OCI-LY7 (cell line): ENCODE data around the gene PSMA6. TPM values are rescaled to one million over a fixed set of nuclear protein-coding genes. Genes with fewer than 3 reads are reported as not detected.

ENCODE experiments used
- BruUV-seq: library from RNA; stranded (reverse); fragments of 400-500 nt; replicated peaks from 2 replicates; lab custom pipeline; 2021; lab: Mats Ljungman, UMichigan
- CTCF ChIA-PET: fragments of 300-600 bp; sonication (Branson Sonifier 250); formaldehyde crosslinking; loops from one replicate; lab custom pipeline; 2022; ENCODE audit warnings: antibody characterized with exemption; ENCODE audit not compliant: unreplicated experiment; lab: Charles Lee
- POLR2A ChIA-PET: fragments of 300-600 bp; sonication (Branson Sonifier 250); formaldehyde crosslinking; loops from one replicate; lab custom pipeline; 2022; ENCODE audit warnings: antibody characterized with exemption; lab: Charles Lee
- DNase-seq: peaks from one replicate; pipeline ENCODE4 v3.0.0-alpha.2; 2015; ENCODE audit warnings: low spot score
- H2AFZ ChIP-seq: fragments of 200-600 bp; sonication (generic), shearing (Covaris generic); 2 replicates; pipeline ENCODE4 v1.6.1; 2014; ENCODE audit warnings: mild to moderate bottlenecking, antibody characterized with exemption, low read length, moderate library complexity
- H3K27ac ChIP-seq: fragments of 200-600 bp; sonication (generic); 2 replicates; pipeline ENCODE4 v1.5.1; 2014; ENCODE audit warnings: mixed run types, low read depth, mild to moderate bottlenecking, moderate library complexity, low read length, inconsistent platforms; ENCODE audit not compliant: poor library complexity, severe bottlenecking
- H3K36me3 ChIP-seq: fragments of 200-600 bp; sonication (generic); 2 replicates; pipeline ENCODE4 v1.6.1; 2014; ENCODE audit warnings: mild to moderate bottlenecking, antibody characterized with exemption, low read length, moderate library complexity, mixed read lengths; ENCODE audit not compliant: insufficient read depth
- H3K4me1 ChIP-seq: fragments of 200-600 bp; sonication (generic); 2 replicates; pipeline ENCODE4 v1.5.1; 2014; ENCODE audit warnings: mild to moderate bottlenecking, low read length; ENCODE audit not compliant: insufficient read depth, poor library complexity, severe bottlenecking
- H3K4me2 ChIP-seq: fragments of 200-600 bp; sonication (generic); 2 replicates; pipeline ENCODE4 v1.6.1; 2014; ENCODE audit warnings: mild to moderate bottlenecking, low read length
- H3K4me3 ChIP-seq: fragments of 200-600 bp; sonication (generic); 2 replicates; pipeline ENCODE4 v1.5.1; 2014; ENCODE audit warnings: mild to moderate bottlenecking, low read depth, low read length; ENCODE audit not compliant: poor library complexity, severe bottlenecking
- H3K79me2 ChIP-seq: fragments of 200-600 bp; sonication (generic); 2 replicates; pipeline ENCODE4 v1.6.1; 2016; ENCODE audit warnings: low read depth, mild to moderate bottlenecking, low read length, moderate library complexity, mixed read lengths; ENCODE audit not compliant: insufficient read depth
- H3K9me2 ChIP-seq: fragments of 200-600 bp; sonication (generic); 2 replicates; pipeline ENCODE4 v1.6.1; 2016; ENCODE audit warnings: mild to moderate bottlenecking, low read length, mixed read lengths; ENCODE audit not compliant: insufficient read depth
- H3K9me3 ChIP-seq: fragments of 200-600 bp; sonication (generic); 2 replicates; pipeline ENCODE4 v1.6.1; 2014; ENCODE audit warnings: mild to moderate bottlenecking, mixed run types, low read length, mixed read lengths
- H4K20me1 ChIP-seq: fragments of 200-600 bp; sonication (generic); 2 replicates; pipeline ENCODE4 v1.6.1; 2014; ENCODE audit warnings: mild to moderate bottlenecking, antibody characterized with exemption, low read length, moderate library complexity, mixed read lengths; ENCODE audit not compliant: insufficient read depth
- CTCF ChIP-seq: fragments of 200-600 bp; sonication (generic); conservative IDR thresholded peaks from 2 replicates; pipeline ENCODE4 v1.5.1; 2014; ENCODE audit warnings: mild to moderate bottlenecking, antibody characterized with exemption, low read length, moderate library complexity, mixed read lengths
- EZH2phosphoT487 ChIP-seq: fragments of 200-600 bp; sonication (generic); IDR thresholded peaks from 2 replicates; pipeline ENCODE4 v1.6.1; 2018; ENCODE audit warnings: low read depth, borderline replicate concordance, mild to moderate bottlenecking, mixed run types, antibody characterized with exemption, low read length, moderate library complexity, mixed read lengths
- intact Hi-C: fragments of 100-400 bp; cut with micrococcal nuclease; formaldehyde crosslinking; loops from one replicate; pipeline ENCODE4 v1.10.0; 2022; ENCODE audit not compliant: unreplicated experiment
- total RNA-seq, 2 experiments: library from RNA; depleted of rRNA in 1 of 2; stranded (reverse); fragments of >200 nt in 1 of 2; shearing (Covaris generic) in 1 of 2; gene quantifications; 2 replicates each; pipeline ENCODE4 v1.2.3, GENCODE V29; 2014 to 2022

Gene PSMA6
- total RNA-seq, 2 experiments from 2014 or later: 216 to 267 TPM

DNA sequence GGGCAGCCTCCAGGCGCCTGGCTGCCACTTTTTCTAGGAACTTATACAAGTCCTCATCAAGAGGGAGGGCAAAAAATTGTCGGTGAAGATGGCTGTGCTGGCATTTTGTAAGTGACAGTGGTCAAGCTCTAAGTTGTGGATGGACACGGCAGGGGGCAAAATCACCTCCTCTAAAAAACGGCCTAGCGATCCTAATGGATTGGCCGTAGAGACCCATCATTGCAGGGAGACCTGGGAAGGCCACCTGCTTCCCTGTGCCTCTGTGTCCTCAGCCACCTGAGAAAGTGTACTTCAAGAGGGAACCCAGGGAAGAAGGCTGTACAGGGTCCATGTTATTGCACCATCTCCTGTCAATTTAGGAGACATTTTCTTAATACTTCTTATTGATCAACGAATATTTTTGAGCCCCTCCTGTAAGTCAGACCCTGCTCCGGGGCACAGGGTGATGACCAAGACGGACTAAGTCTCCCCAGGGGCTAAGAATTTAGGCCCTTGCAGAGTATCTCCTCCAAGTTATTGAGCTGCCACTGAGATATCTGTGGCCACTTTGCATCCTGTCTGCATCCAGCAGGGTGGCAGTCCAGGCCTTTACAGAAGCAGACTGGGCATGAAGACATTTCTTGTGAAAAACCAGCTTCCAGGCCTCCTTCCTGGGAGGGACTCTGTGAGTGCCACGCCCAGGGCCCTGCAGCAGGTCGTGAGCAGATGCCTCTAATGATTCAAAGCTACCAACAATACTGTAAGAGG lies 40.5 kb downstream of the PSMA6 start:
- no peaks in the 10 kb centered on the region for H3K4me1 ChIP-seq
- H3K79me2 ChIP-seq: no peaks in the 10 kb centered on the region
- no peaks in the 10 kb centered on the region for H3K9me3 ChIP-seq
- BruUV-seq: no TSS peak
- ChIA-PET CTCF (no interaction called here), POLR2A (interaction anchor here (0.5 to 0.8 kb wide), 2 partner anchors 10 to 374 kb away, joined by 3 to 4 read pairs; no protein-coding TSS in a partner anchor)
- DNase-seq: no peak
- intact Hi-C loops: no loop called here
- no peak overlapping the region for H3K27ac ChIP-seq
- H2AFZ ChIP-seq: no peak overlapping the region
- no peaks in the 10 kb centered on the region for H3K9me2 ChIP-seq
- H4K20me1 ChIP-seq: no peaks in the 10 kb centered on the region
- no peak overlapping the region for H3K4me2 ChIP-seq
- no peaks in the 10 kb centered on the region for H3K36me3 ChIP-seq
- no peak overlapping the region for H3K4me3 ChIP-seq
- TF ChIP-seq CTCF (no peak), EZH2phosphoT487 (no peak)

DNA sequence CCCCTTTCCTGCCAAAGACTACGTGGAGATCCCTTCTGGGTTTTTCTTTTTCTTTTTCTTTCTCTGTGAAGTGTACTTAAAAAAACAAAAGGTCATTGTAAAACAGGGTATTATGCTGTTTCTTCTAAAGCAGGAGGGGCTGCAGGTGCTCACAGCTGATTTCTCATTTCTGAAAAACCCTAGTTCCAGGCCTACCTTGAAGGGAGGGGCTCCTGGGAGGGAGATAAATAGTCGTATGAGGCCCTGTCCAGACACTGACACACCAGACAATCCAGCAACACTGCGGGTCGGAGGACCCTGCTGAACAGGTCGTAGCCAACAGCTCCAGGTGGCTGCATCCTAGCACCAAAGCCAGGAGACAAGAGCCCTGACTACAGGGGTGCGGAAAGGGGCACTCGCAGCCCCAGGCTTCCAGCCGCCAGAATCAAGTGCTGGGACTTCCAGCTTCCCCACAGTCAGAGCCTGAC lies 41.1 kb downstream of the PSMA6 start:
- no peak overlapping the region for H3K4me2 ChIP-seq
- no peaks in the 10 kb centered on the region for H3K4me1 ChIP-seq
- H3K9me2 ChIP-seq: no peaks in the 10 kb centered on the region
- intact Hi-C loops: no loop called here
- no peaks in the 10 kb centered on the region for H4K20me1 ChIP-seq
- H2AFZ ChIP-seq: no peak overlapping the region
- DNase-seq: no peak
- POLR2A ChIA-PET: interaction anchor here (0.8 kb wide), 1 partner anchor 11 kb away, joined by 3 read pairs; no protein-coding TSS in a partner anchor
- CTCF ChIA-PET: no interaction called here
- no peaks in the 10 kb centered on the region for H3K79me2 ChIP-seq
- BruUV-seq: no TSS peak
- TF ChIP-seq EZH2phosphoT487: no peak
- no peak for TF ChIP-seq CTCF
- no peaks in the 10 kb centered on the region for H3K9me3 ChIP-seq
- no peaks in the 10 kb centered on the region for H3K36me3 ChIP-seq
- no peak overlapping the region for H3K4me3 ChIP-seq
- no peak overlapping the region for H3K27ac ChIP-seq
